K562 (cell line): ENCODE results near the gene ST6GALNAC3. TPM values are rescaled to one million over a fixed set of nuclear protein-coding genes. Genes with fewer than 3 reads are reported as not detected.

Experiments used
- ATAC-seq: fragments of 200-7000 bp; cut with Tn5 transposase; 3 replicates; pipeline ENCODE4 v1.9.1; 2020; ENCODE audit warnings: moderate library complexity
- BruUV-seq: library from RNA; stranded (reverse); fragments of 400-500 nt; replicated peaks from 2 replicates; lab custom pipeline; 2021; lab: Mats Ljungman, UMichigan
- CTCF ChIA-PET: fragments of 300-600 bp; formaldehyde crosslinking; extraction: SDS; loops from one replicate; lab custom pipeline; 2021; ENCODE audit warnings: low intra/inter-chr PET ratio; lab: Yijun Ruan, JAX
- POLR2A ChIA-PET: fragments of 300-600, 350-650 bp; sonication (Branson Sonifier 250); formaldehyde crosslinking; extraction: SDS; loops from one replicate; lab custom pipeline; 2021; ENCODE audit warnings: antibody characterized with exemption, inconsistent platforms; lab: Yijun Ruan, JAX
- DNase-seq, 4 experiments: peaks; one replicate each; pipeline versions ENCODE4 v3.0.0 to v3.0.0-alpha.2; 2011 to 2018; ENCODE audit warnings: low spot score in 3 of 4, mixed read lengths in 3 of 4; ENCODE audit errors: extremely low read depth in 1 of 4
- FAIRE-seq: peaks from 2 replicates; lab custom pipeline; 2011; peaks lifted over from hg19 to GRCh38; lab: Jason Lieb, UNC
- H2AFZ ChIP-seq: 2 replicates; pipeline ENCODE4 v1.6.0; 2011; ENCODE audit warnings: low read depth, low read length, control low read depth, inconsistent platforms
- H3K27ac ChIP-seq: fragments of 200-600 bp; 3 replicates; pipeline ENCODE4 v1.8.0; 2011; ENCODE audit warnings: low read depth, mild to moderate bottlenecking, control low read depth, inconsistent platforms, low read length, moderate library complexity, mixed read lengths; ENCODE audit errors: extremely low read depth
- H3K27me3 ChIP-seq, 2 experiments: fragments of 300-600 bp in 1 of 2; 2 replicates in 1 of 2; 3 replicates in 1 of 2; pipeline versions ENCODE4 v1.6.0 to v1.8.0; 2011; ENCODE audit warnings: inconsistent platforms in 2 of 2, low read length in 2 of 2, mild to moderate bottlenecking in 1 of 2, mixed read lengths in 1 of 2, moderate library complexity in 1 of 2; ENCODE audit not compliant: control insufficient read depth in 2 of 2, insufficient read depth in 2 of 2
- H3K36me3 ChIP-seq: fragments of 300-600 bp; 3 replicates; pipeline ENCODE4 v1.8.0; 2011; ENCODE audit warnings: mild to moderate bottlenecking, low read length, inconsistent platforms; ENCODE audit not compliant: control insufficient read depth, insufficient read depth
- H3K4me1 ChIP-seq, 2 experiments: fragments of 200-600 bp in 1 of 2; replicated peaks in 1 of 2; 2 replicates in 1 of 2; 3 replicates in 1 of 2; pipeline versions ENCODE4 v1.5.1 to v1.8.0; 2011; ENCODE audit warnings: inconsistent platforms in 2 of 2, low read length in 2 of 2, mild to moderate bottlenecking in 1 of 2, mixed read lengths in 1 of 2, moderate library complexity in 1 of 2; ENCODE audit not compliant: control insufficient read depth in 2 of 2, insufficient read depth in 2 of 2
- H3K4me2 ChIP-seq: 2 replicates; pipeline ENCODE4 v1.6.1; 2011; ENCODE audit warnings: low read length, control low read depth, inconsistent platforms, mixed read lengths; ENCODE audit not compliant: insufficient read depth
- H3K4me3 ChIP-seq: fragments of 200-600 bp; sonication (generic), shearing (Covaris generic); 2 replicates; pipeline ENCODE4 v1.5.1; 2016; ENCODE audit warnings: control low read depth, inconsistent platforms
- H3K79me2 ChIP-seq: fragments of 200-600 bp; 3 replicates; pipeline ENCODE4 v1.8.0; 2011; ENCODE audit warnings: low read length, inconsistent platforms; ENCODE audit not compliant: control insufficient read depth, insufficient read depth
- H3K9ac ChIP-seq, 2 experiments: 2 replicates each; pipeline versions ENCODE4 v1.6.0 to v1.6.1; 2011; ENCODE audit warnings: low read depth in 2 of 2, low read length in 2 of 2, control low read depth in 1 of 2, inconsistent platforms in 1 of 2, mild to moderate bottlenecking in 1 of 2, mixed read lengths in 1 of 2; ENCODE audit not compliant: insufficient read depth in 1 of 2
- H3K9me1 ChIP-seq: one replicate; pipeline ENCODE4 v1.6.0; 2011; ENCODE audit warnings: inconsistent platforms, mild to moderate bottlenecking, low read length, moderate library complexity; ENCODE audit not compliant: control insufficient read depth, insufficient read depth
- H3K9me3 ChIP-seq: replicated peaks from 2 replicates; pipeline ENCODE4 v1.5.1; 2011; ENCODE audit warnings: low read depth, low read length, inconsistent platforms; ENCODE audit not compliant: control insufficient read depth, insufficient read depth
- H4K20me1 ChIP-seq: replicated peaks from 2 replicates; pipeline ENCODE4 v1.6.1; 2011; ENCODE audit warnings: low read length, inconsistent platforms, mixed read lengths; ENCODE audit not compliant: control insufficient read depth, insufficient read depth
- GATA2 ChIP-seq: sonication (generic); formaldehyde crosslinking; IDR thresholded peaks from 2 replicates; pipeline ENCODE4 v1.4.0; 2020; ENCODE audit warnings: mild to moderate bottlenecking, missing genetic modification reagents
- HIVEP1 ChIP-seq: fragments of 250-450 bp; sonication (Bioruptor Pico); IDR thresholded peaks from 2 replicates; pipeline ENCODE4 v1.4.0; 2020; ENCODE audit warnings: mild to moderate bottlenecking
- HNRNPUL1 ChIP-seq: fragments of 200-400 bp; formaldehyde crosslinking; IDR thresholded peaks from 2 replicates; pipeline ENCODE4 v1.6.1; 2017; ENCODE audit warnings: low read length
- JUN ChIP-seq, 2 experiments: sonication (generic) in 1 of 2; formaldehyde crosslinking in 1 of 2; IDR thresholded peaks; 2 replicates each; pipeline versions ENCODE4 v1.6.1 to v1.8.0; 2012 to 2022; ENCODE audit warnings: borderline replicate concordance in 2 of 2, mild to moderate bottlenecking in 2 of 2, improper control_type of control experiment in 1 of 2, low read depth in 1 of 2, low read length in 1 of 2, missing genetic modification reagents in 1 of 2
- MBD2 ChIP-seq: sonication (generic); IDR thresholded peaks from 2 replicates; pipeline ENCODE4 v1.6.1; 2016; ENCODE audit warnings: low read depth, borderline replicate concordance
- NR1H2 ChIP-seq: sonication (generic); formaldehyde crosslinking; IDR thresholded peaks from 2 replicates; pipeline ENCODE4 v1.4.0; 2020; ENCODE audit warnings: mild to moderate bottlenecking, missing genetic modification reagents
- NR2C2 ChIP-seq, 2 experiments: fragments of 200-800 bp in 1 of 2; sonication (Bioruptor generic) in 1 of 2; sonication (generic) in 1 of 2; formaldehyde crosslinking in 1 of 2; IDR thresholded peaks; 2 replicates each; pipeline versions ENCODE4 v1.6.1 to v1.8.0; 2016 to 2022; ENCODE audit warnings: mild to moderate bottlenecking in 1 of 2, missing compliant biosample characterization in 1 of 2, missing genetic modification characterization in 1 of 2, missing genetic modification reagents in 1 of 2
- SP1 ChIP-seq: sonication (generic); formaldehyde crosslinking; IDR thresholded peaks from 2 replicates; pipeline ENCODE4 v1.8.1; 2022; ENCODE audit warnings: mild to moderate bottlenecking, missing genetic modification reagents
- TCFL5 ChIP-seq: fragments of 250-450 bp; sonication (Bioruptor Pico); conservative IDR thresholded peaks from 2 replicates; pipeline ENCODE4 v1.6.1; 2021; ENCODE audit warnings: mild to moderate bottlenecking, moderate library complexity, matching md5 sums
- TOE1 ChIP-seq, 2 experiments: fragments of 450-650 bp in 1 of 2; sonication (generic) in 1 of 2; formaldehyde crosslinking in 1 of 2; IDR thresholded peaks; 2 replicates each; pipeline versions ENCODE4 v1.7.1 to v1.8.0; 2016 to 2022; ENCODE audit warnings: borderline replicate concordance in 2 of 2, mild to moderate bottlenecking in 2 of 2, antibody characterized with exemption in 1 of 2, inconsistent platforms in 1 of 2, low read depth in 1 of 2, missing genetic modification reagents in 1 of 2, moderate library complexity in 1 of 2
- ZNF253 ChIP-seq: fragments of 250-450 bp; sonication (Bioruptor Pico); conservative IDR thresholded peaks from 2 replicates; pipeline ENCODE4 v1.6.1; 2021; ENCODE audit warnings: mild to moderate bottlenecking
- ZNF354B ChIP-seq: fragments of 250-450 bp; sonication (Bioruptor Pico); IDR thresholded peaks from 2 replicates; pipeline ENCODE4 v1.4.0; 2020
- WGBS: fragments of 100-300 bp; shearing (Covaris generic); methylation state at CpG from one replicate; pipeline ENCODE4 v1.1.6; 2016; ENCODE audit warnings: low coverage, mixed read lengths; ENCODE audit not compliant: insufficient coverage; ENCODE audit errors: missing lambda C conversion rate; 5-methylcytosine and 5-hydroxymethylcytosine counted together
- in situ Hi-C: fragments of 300-500 bp; cut with MboI; formaldehyde crosslinking; loops from 4 replicates; pipeline ENCODE4 v1.15.0; 2018; ENCODE audit warnings: inconsistent platforms, mixed read lengths
- intact Hi-C: fragments of 100-400 bp; cut with micrococcal nuclease; formaldehyde crosslinking; loops from 2 replicates; pipeline ENCODE4 v1.14.2; 2022
- polyA plus RNA-seq, 8 experiments: library from polyadenylated mRNA; depleted of rRNA in 4 of 8; stranded (reverse) in 5 of 8; unstranded in 3 of 8; fragments of >200 nt; fragmentation: Nextera tagmentation in 2 of 8; fragmentation: Illumina TruSeq in 1 of 8; extraction: Ambion mirVana in 2 of 8; extraction: Trizol in 1 of 8; gene quantifications; 2 replicates each; pipeline versions ENCODE4 v1.2.1 to v1.2.3, GENCODE V29; 2011 to 2014; ENCODE audit warnings: inconsistent platforms in 1 of 8, missing spikeins in 1 of 8
- total RNA-seq, 7 experiments: library from RNA; depleted of rRNA in 6 of 7; stranded (reverse); fragments of >200 nt in 6 of 7; fragmentation: Illumina TruSeq in 2 of 7; extraction: Trizol in 2 of 7; gene quantifications; 2 replicates each; pipeline versions ENCODE4 v1.2.1 to v1.2.3, GENCODE V29; 2011 to 2021; ENCODE audit warnings: low replicate concordance in 1 of 7
- TF ChIP-seq, protein P1 (sequence below): sonication (generic); formaldehyde crosslinking; IDR thresholded peaks from 2 replicates; pipeline ENCODE4 v1.9.0; 2022; ENCODE audit warnings: mild to moderate bottlenecking, missing genetic modification reagents

Gene ST6GALNAC3
- total and polyA plus RNA-seq, 9 of the 15 experiments (the other 6 are each of a cell fraction or from before 2014, with no cell fraction given) = 0.04 to 0.29 (median 0.18) TPM; not detected in 6

DNA sequence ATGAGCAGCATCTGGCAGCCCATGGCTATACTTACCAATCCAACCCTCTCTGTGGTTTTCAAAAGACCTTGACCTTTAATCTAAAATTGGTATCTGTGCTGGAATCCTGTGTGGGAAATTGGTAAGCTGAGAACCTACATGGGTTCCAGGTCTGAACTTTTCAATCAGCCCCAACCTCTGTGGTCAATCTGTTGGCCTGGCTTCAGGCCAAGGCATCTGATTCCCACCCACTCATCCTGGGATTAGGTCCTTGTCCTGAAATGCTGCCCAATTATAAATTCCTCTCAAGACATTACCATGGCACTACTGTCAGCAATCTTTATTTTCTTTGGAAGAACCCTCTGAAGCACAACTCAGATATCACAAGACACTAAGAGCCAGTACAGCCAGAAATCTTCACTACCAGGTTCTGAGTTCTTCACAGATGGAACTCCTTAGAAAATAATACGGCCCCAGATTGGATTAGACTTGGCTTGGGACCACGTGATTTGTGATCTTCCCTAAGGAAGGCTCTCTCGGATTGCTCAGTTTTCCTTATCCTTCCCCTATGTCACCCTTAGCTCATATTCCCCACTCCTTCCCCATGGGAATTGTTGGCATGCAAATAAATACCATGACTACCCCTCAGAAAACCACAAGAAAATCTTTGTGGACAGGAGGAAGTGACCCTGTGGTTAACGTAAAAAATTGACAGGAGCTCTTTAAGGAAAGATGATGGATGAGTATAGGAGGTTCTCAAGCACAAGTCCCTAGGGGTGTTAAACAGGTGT, 584.8 kb downstream of the ST6GALNAC3 start:
- Histone ChIP-seq H3K4me2 (no peak overlapping the region), H3K9ac (no peak overlapping the region), H4K20me1 (no peaks in the 10 kb centered on the region), H3K4me1 (no peaks in the 10 kb centered on the region), H3K9me3 (no peaks in the 10 kb centered on the region; the same call in 1 of the 2 replicates), H3K27me3 (no peaks in the 10 kb centered on the region), H3K9me1 (no peaks in the 10 kb centered on the region), H3K36me3 (no peaks in the 10 kb centered on the region), H3K79me2 (no peaks in the 10 kb centered on the region), H3K27ac (no peak overlapping the region), H3K4me3 (no peak overlapping the region), H2AFZ (no peak overlapping the region)
- intact Hi-C loops = no loop called here
- FAIRE-seq (no peak), ATAC-seq (no peak), DNase-seq (no peak)
- ChIA-PET CTCF (no interaction called here), POLR2A (no interaction called here)
- WGBS = 0% methylated on average over 4 of the region's 4 CpGs
- no TSS peak for BruUV-seq
- in situ Hi-C loops = no loop called here
- TF ChIP-seq, protein P1, sequence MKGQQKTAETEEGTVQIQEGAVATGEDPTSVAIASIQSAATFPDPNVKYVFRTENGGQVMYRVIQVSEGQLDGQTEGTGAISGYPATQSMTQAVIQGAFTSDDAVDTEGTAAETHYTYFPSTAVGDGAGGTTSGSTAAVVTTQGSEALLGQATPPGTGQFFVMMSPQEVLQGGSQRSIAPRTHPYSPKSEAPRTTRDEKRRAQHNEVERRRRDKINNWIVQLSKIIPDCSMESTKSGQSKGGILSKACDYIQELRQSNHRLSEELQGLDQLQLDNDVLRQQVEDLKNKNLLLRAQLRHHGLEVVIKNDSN (CRISPR knock-in tag) = no peak
- TF ChIP-seq HIVEP1 = no peak
- no peak for TF ChIP-seq TOE1 (IDR thresholded peaks at IDR 0.05; ENCODE audit: borderline replicate concordance)
- TF ChIP-seq TOE1 (CRISPR knock-in tag; IDR thresholded peaks at IDR 0.05; ENCODE audit: borderline replicate concordance, low read depth) = no peak
- no peak for TF ChIP-seq GATA2 (CRISPR knock-in tag)
- no peak for TF ChIP-seq JUN (IDR thresholded peaks at IDR 0.05; ENCODE audit: borderline replicate concordance, low read depth, low read length)
- no peak for TF ChIP-seq JUN (CRISPR knock-in tag; IDR thresholded peaks at IDR 0.05; ENCODE audit: borderline replicate concordance)
- TF ChIP-seq ZNF253 (CRISPR knock-in tag) = no peak
- no peak for TF ChIP-seq ZNF354B (CRISPR knock-in tag)
- TF ChIP-seq TCFL5 = no peak
- TF ChIP-seq NR2C2 (CRISPR knock-in tag; IDR thresholded peaks at IDR 0.05) = no peak
- TF ChIP-seq NR2C2 (tag; IDR thresholded peaks at IDR 0.05) = no peak
- TF ChIP-seq MBD2 = no peak
- TF ChIP-seq HNRNPUL1 = no peak
- no peak for TF ChIP-seq SP1 (CRISPR knock-in tag)
- no peak for TF ChIP-seq NR1H2
